Activated CD8-positive, alpha-beta T cell treated with anti-CD3 and anti-CD28 coated beads for 36 hours (primary cell): ENCODE measurements around the gene SFRP5. TPM values are rescaled to one million over a fixed set of nuclear protein-coding genes. Genes with fewer than 3 reads are reported as not detected.

Experiments
- ATAC-seq: fragments of 200-7000 bp; cut with Tn5 transposase; one replicate; pipeline ENCODE4 v1.10.0; 2021; ENCODE audit warnings: mild to moderate bottlenecking, moderate library complexity
- CTCF ChIA-PET: fragments of 350-600 bp; sonication (Branson Sonifier 250); formaldehyde crosslinking; loops from one replicate; lab custom pipeline; 2021; ENCODE audit warnings: antibody characterized with exemption; lab: Charles Lee
- POLR2A ChIA-PET: fragments of 350-600 bp; sonication (Branson Sonifier 250); formaldehyde crosslinking; loops from one replicate; lab custom pipeline; 2021; ENCODE audit warnings: antibody characterized with exemption; lab: Charles Lee
- DNase-seq: peaks from one replicate; pipeline ENCODE4 v3.0.0-alpha.2; 2020
- H3K27ac Mint-ChIP-seq: one replicate; pipeline ENCODE4 v1.8.0; 2021; ENCODE audit warnings: mild to moderate bottlenecking, mixed read lengths
- H3K27me3 Mint-ChIP-seq: one replicate; pipeline ENCODE4 v1.8.0; 2021; ENCODE audit warnings: mixed read lengths
- H3K36me3 Mint-ChIP-seq: one replicate; pipeline ENCODE4 v1.8.0; 2021; ENCODE audit warnings: low read depth, mixed read lengths
- H3K4me1 Mint-ChIP-seq: one replicate; pipeline ENCODE4 v1.8.0; 2021; ENCODE audit warnings: low read depth, mixed read lengths
- H3K4me3 Mint-ChIP-seq: one replicate; pipeline ENCODE4 v1.8.0; 2021; ENCODE audit warnings: mild to moderate bottlenecking, moderate library complexity, mixed read lengths
- H3K9me3 Mint-ChIP-seq: one replicate; pipeline ENCODE4 v1.8.0; 2021; ENCODE audit warnings: mixed read lengths
- intact Hi-C: fragments of 100-400 bp; cut with micrococcal nuclease; formaldehyde crosslinking; loops from one replicate; pipeline ENCODE4 v1.10.0; 2022
- total RNA-seq, 2 experiments: library from RNA; stranded (reverse); gene quantifications; one replicate each; pipeline ENCODE4 v1.2.3, GENCODE V29; 2021
- TF ChIP-seq, protein P1 (sequence below): fragments of 200-600 bp; IDR thresholded peaks from one replicate; pipeline ENCODE4 v1.8.0; 2022; ENCODE audit warnings: antibody characterized with exemption, mild to moderate bottlenecking

SFRP5 gene
- total RNA-seq, 2 experiments from 2014 or later, result 0.60 to 0.74 TPM

DNA sequence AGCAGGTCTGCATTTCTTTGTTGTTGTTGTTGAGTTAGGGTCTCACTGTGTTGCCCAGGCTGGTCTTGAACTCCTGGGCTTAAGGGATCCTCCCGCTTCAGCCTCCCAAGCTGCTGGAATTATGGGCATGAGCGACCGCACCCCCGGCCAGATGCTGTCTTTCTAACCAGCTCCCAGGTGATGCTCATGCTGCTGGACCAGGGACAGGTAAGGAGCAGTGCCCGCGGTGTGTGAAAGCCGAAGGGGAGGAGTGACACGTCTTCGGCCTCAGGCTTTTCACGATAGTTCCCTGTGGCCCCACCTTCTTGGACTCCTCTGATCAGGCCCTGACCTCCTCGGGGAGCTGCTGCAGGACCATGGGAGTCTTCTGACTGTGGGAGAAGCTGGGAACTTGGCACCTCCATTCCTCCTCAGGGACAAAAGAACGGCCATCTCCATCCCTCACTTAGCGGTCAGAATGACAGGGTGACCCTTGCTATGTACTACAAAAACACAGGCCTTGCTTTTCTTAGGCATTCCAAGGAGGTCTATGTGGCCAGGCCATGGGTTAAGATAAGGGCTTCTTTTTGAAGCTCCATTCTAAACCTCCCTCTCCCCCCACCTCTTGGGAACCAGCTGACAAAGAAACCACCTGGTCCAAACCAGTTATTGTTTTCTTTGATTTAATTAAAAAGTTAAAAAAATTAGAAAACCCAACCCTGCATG is 5.5 kb downstream of the SFRP5 start:
- DNase-seq (no peak), ATAC-seq (no peak)
- CTCF ChIA-PET, result interaction anchor here (1.2 kb wide), 2 partner anchors 65 to 262 kb away, joined by 4 read pairs; no protein-coding TSS in a partner anchor
- H3K9me3 Mint-ChIP-seq, result no peaks in the 10 kb centered on the region
- H3K4me3 Mint-ChIP-seq, result no peak overlapping the region
- intact Hi-C loops, result no loop called here
- H3K27me3 Mint-ChIP-seq, result peaks cover 11% of the 10 kb centered on the region
- POLR2A ChIA-PET, result interaction anchor here (0.6 to 1.2 kb wide), 3 partner anchors 9 to 122 kb away, joined by 3 read pairs; no protein-coding TSS in a partner anchor
- H3K4me1 Mint-ChIP-seq, result peaks cover 8% of the 10 kb centered on the region
- TF ChIP-seq, protein P1, sequence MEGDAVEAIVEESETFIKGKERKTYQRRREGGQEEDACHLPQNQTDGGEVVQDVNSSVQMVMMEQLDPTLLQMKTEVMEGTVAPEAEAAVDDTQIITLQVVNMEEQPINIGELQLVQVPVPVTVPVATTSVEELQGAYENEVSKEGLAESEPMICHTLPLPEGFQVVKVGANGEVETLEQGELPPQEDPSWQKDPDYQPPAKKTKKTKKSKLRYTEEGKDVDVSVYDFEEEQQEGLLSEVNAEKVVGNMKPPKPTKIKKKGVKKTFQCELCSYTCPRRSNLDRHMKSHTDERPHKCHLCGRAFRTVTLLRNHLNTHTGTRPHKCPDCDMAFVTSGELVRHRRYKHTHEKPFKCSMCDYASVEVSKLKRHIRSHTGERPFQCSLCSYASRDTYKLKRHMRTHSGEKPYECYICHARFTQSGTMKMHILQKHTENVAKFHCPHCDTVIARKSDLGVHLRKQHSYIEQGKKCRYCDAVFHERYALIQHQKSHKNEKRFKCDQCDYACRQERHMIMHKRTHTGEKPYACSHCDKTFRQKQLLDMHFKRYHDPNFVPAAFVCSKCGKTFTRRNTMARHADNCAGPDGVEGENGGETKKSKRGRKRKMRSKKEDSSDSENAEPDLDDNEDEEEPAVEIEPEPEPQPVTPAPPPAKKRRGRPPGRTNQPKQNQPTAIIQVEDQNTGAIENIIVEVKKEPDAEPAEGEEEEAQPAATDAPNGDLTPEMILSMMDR, result no peak
- H3K36me3 Mint-ChIP-seq, result peaks cover 4% of the 10 kb centered on the region
- no peak overlapping the region for H3K27ac Mint-ChIP-seq

DNA sequence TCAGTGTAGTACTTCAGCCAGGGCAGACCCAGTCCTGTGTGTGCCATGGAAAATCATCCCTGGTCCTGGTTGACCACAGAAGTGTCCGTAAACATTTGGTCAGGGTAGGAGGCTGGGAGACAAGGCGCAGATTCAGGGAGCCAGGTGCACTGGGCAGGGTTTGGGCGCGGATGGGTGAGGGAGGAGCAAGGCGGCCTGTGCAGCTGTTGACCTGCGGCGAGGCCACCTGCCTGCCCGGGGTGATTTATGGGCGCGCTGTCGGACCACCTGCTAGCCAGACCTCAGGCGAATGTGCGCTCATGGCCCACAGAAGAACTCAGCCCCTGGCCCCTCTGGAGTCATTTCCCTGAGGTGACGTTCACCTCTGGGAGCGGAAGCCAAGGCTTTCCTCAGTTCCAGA is 6.6 kb downstream of the SFRP5 start:
- ChIA-PET POLR2A (interaction anchor here (1.2 kb wide), 1 partner anchor 11 kb away, joined by 3 read pairs; no protein-coding TSS in a partner anchor), CTCF (interaction anchor here (1.6 to 1.7 kb wide), 2 partner anchors 27 to 150 kb away, joined by 3 to 8 read pairs; no protein-coding TSS in a partner anchor)
- no peak overlapping the region for H3K4me3 Mint-ChIP-seq
- intact Hi-C loops, result no loop called here
- TF ChIP-seq, protein P1, result no peak
- H3K27ac Mint-ChIP-seq, result no peak overlapping the region
- no peaks in the 10 kb centered on the region for H3K9me3 Mint-ChIP-seq
- peaks cover 10% of the 10 kb centered on the region for H3K36me3 Mint-ChIP-seq
- peaks cover 1% of the 10 kb centered on the region for H3K4me1 Mint-ChIP-seq
- H3K27me3 Mint-ChIP-seq, result peaks cover under 1% of the 10 kb centered on the region
- no peak for DNase-seq
- no peak for ATAC-seq

DNA sequence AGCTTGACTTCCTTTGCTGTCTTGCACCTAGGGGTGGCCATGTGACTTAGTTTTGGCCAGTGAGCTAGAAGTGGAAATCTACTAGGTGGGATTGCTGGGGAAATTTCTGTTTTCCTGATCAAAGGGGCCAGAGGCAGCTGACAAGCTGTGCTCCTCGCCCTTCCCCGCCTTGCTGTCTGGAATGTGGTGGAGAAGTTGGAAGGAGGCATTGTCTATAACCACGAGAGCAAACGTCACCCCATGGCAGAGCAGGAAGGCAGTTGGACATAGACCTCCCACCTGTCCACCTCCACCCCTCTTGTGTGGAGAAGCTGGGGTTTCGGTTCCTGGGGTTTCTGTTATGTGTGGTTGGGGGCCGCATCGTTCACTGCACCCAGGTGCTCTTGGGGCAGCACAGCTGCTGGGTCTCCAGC is 7.3 kb downstream of the SFRP5 start:
- TF ChIP-seq, protein P1, result no peak
- POLR2A ChIA-PET, result interaction anchor here (1.2 kb wide), 1 partner anchor 11 kb away, joined by 3 read pairs; no protein-coding TSS in a partner anchor
- Mint-ChIP-seq H3K9me3 (no peaks in the 10 kb centered on the region), H3K4me1 (no peaks in the 10 kb centered on the region), H3K36me3 (peaks cover 12% of the 10 kb centered on the region), H3K27ac (no peak overlapping the region), H3K4me3 (no peak overlapping the region), H3K27me3 (no peaks in the 10 kb centered on the region)
- intact Hi-C loops, result no loop called here
- DNase-seq, result no peak
- CTCF ChIA-PET, result interaction anchor here (1.1 to 1.7 kb wide), 5 partner anchors 28 to 150 kb away, joined by 3 to 8 read pairs (median 4); no protein-coding TSS in a partner anchor
- ATAC-seq, result no peak

DNA sequence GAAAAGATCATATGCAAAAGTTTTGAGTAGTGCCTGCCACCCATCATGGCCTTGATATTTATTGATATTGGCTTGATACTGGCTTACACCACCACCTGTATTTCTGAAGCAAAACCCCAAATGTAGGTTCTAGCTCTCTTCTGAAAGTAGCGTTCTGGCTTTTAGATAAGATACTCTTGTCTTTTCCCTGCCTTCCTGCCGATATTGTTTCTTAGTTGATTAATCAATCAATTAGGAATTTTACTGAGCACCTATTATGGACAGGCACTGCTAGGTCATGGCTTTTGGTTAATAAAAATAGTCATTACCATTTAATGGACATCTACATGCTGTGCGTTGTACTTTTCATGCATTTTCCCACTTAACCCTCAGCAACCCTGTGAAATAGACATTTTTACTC is 7.9 kb downstream of the SFRP5 start:
- no peaks in the 10 kb centered on the region for H3K4me1 Mint-ChIP-seq
- no peak for ATAC-seq
- H3K27ac Mint-ChIP-seq, result no peak overlapping the region
- no peaks in the 10 kb centered on the region for H3K27me3 Mint-ChIP-seq
- ChIA-PET CTCF (interaction anchor here (0.6 to 1.7 kb wide), 6 partner anchors 8 to 151 kb away, joined by 3 to 8 read pairs (median 4); no protein-coding TSS in a partner anchor), POLR2A (no interaction called here)
- TF ChIP-seq, protein P1, result no peak
- H3K36me3 Mint-ChIP-seq, result peaks cover 12% of the 10 kb centered on the region
- H3K9me3 Mint-ChIP-seq, result no peaks in the 10 kb centered on the region
- no peak for DNase-seq
- intact Hi-C loops, result no loop called here
- H3K4me3 Mint-ChIP-seq, result no peak overlapping the region

DNA sequence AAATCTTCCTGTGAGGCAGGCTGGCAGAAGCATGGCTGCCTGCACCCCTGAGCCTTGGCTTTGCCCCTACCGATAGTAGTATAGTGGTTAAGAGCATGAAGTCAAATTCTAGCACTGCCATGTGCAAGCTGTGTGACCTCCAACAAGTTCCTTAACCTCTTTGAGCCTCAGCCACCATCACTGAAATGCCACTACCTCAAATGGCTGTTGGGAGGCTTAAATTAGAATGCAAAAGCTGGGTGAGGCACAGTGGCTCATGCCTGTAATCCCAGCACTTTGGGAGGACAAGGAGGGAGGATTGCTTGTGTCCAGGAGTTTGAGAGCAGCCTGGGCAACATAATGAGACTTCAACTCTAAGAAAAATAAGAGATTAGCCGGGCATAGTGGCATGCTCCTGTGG is 8.4 kb downstream of the SFRP5 start:
- no peak overlapping the region for H3K4me3 Mint-ChIP-seq
- H3K27me3 Mint-ChIP-seq, result no peaks in the 10 kb centered on the region
- intact Hi-C loops, result no loop called here
- peaks cover 14% of the 10 kb centered on the region for H3K36me3 Mint-ChIP-seq
- ATAC-seq (no peak), DNase-seq (no peak)
- POLR2A ChIA-PET, result interaction anchor here (1.2 kb wide), 1 partner anchor 18 kb away, joined by 3 read pairs; no protein-coding TSS in a partner anchor
- TF ChIP-seq, protein P1, result no peak
- no peaks in the 10 kb centered on the region for H3K9me3 Mint-ChIP-seq
- CTCF ChIA-PET, result interaction anchor here (0.6 to 1.4 kb wide), 4 partner anchors 9 to 106 kb away, joined by 3 to 4 read pairs (median 4); no protein-coding TSS in a partner anchor
- no peak overlapping the region for H3K27ac Mint-ChIP-seq
- H3K4me1 Mint-ChIP-seq, result no peaks in the 10 kb centered on the region
